Mesothelial cell of epicardium (in vitro differentiated cells): ENCODE measurements around the gene IGF1R. TPM values are rescaled to one million over a fixed set of nuclear protein-coding genes. Genes with fewer than 3 reads are reported as not detected.

Experiments
- DNase-seq, 2 experiments: peaks; one replicate each; pipeline ENCODE4 v3.0.0; 2021; ENCODE audit warnings: low spot score in 2 of 2; ENCODE audit not compliant: unreplicated experiment in 2 of 2
- H3K27ac Mint-ChIP-seq: 2 replicates; pipeline ENCODE4 v1.8.0; 2021; ENCODE audit warnings: mixed read lengths
- H3K27me3 Mint-ChIP-seq: 2 replicates; pipeline ENCODE4 v1.8.0; 2021; ENCODE audit warnings: low read depth, mixed read lengths
- H3K36me3 Mint-ChIP-seq: 2 replicates; pipeline ENCODE4 v1.8.0; 2021; ENCODE audit warnings: mixed read lengths
- H3K4me1 Mint-ChIP-seq: 2 replicates; pipeline ENCODE4 v1.8.0; 2021; ENCODE audit warnings: mixed read lengths
- H3K4me3 Mint-ChIP-seq: 2 replicates; pipeline ENCODE4 v1.8.0; 2021; ENCODE audit warnings: mild to moderate bottlenecking, moderate library complexity, mixed read lengths
- H3K9me3 Mint-ChIP-seq: 2 replicates; pipeline ENCODE4 v1.8.0; 2021; ENCODE audit warnings: mixed read lengths
- CTCF ChIP-seq: fragments of 200-600 bp; sonication (generic); IDR thresholded peaks from one replicate; pipeline ENCODE4 v1.5.0; 2021; ENCODE audit warnings: antibody characterized with exemption; ENCODE audit not compliant: unreplicated experiment
- total RNA-seq: library from RNA; stranded (reverse); gene quantifications from 3 replicates; pipeline ENCODE4 v1.2.1, GENCODE V29; 2021

Gene IGF1R
- total RNA-seq, 1 donor from 2014 or later, result 113 TPM

GRCh38 chr15:98927996-98928395 lies 279.7 kb downstream of the IGF1R start:
- peaks cover 22% of the 10 kb centered on the region for H3K4me1 Mint-ChIP-seq
- no peak for TF ChIP-seq CTCF
- H3K9me3 Mint-ChIP-seq, result no peaks in the 10 kb centered on the region
- no peak overlapping the region for H3K27ac Mint-ChIP-seq
- H3K36me3 Mint-ChIP-seq, result peaks cover 43% of the 10 kb centered on the region
- no peak for DNase-seq
- H3K4me3 Mint-ChIP-seq, result no peak overlapping the region
- H3K27me3 Mint-ChIP-seq, result no peaks in the 10 kb centered on the region

GRCh38 chr15:98930576-98930975 lies 282.2 kb downstream of the IGF1R start:
- Mint-ChIP-seq H3K9me3 (no peaks in the 10 kb centered on the region), H3K4me1 (peaks cover 22% of the 10 kb centered on the region), H3K4me3 (no peak overlapping the region), H3K36me3 (peaks cover 47% of the 10 kb centered on the region), H3K27me3 (no peaks in the 10 kb centered on the region), H3K27ac (peak overlapping the region; percentile 96)
- TF ChIP-seq CTCF, result no peak
- no peak for DNase-seq

GRCh38 chr15:98931004-98931403 lies 282.7 kb downstream of the IGF1R start:
- Mint-ChIP-seq H3K9me3 (no peaks in the 10 kb centered on the region), H3K4me1 (peaks cover 22% of the 10 kb centered on the region), H3K36me3 (peaks cover 48% of the 10 kb centered on the region), H3K4me3 (no peak overlapping the region), H3K27ac (peak overlapping the region; percentile 57), H3K27me3 (no peaks in the 10 kb centered on the region)
- no peak for TF ChIP-seq CTCF
- DNase-seq, result no peak

GRCh38 chr15:98933406-98933805 lies 285.1 kb downstream of the IGF1R start:
- no peaks in the 10 kb centered on the region for H3K9me3 Mint-ChIP-seq
- TF ChIP-seq CTCF, result no peak
- no peak for DNase-seq
- H3K27me3 Mint-ChIP-seq, result no peaks in the 10 kb centered on the region
- H3K4me1 Mint-ChIP-seq, result peaks cover 15% of the 10 kb centered on the region
- no peak overlapping the region for H3K4me3 Mint-ChIP-seq
- H3K27ac Mint-ChIP-seq, result no peak overlapping the region
- H3K36me3 Mint-ChIP-seq, result peaks cover 61% of the 10 kb centered on the region

GRCh38 chr15:98935736-98936135 lies 287.4 kb downstream of the IGF1R start:
- H3K4me3 Mint-ChIP-seq, result no peak overlapping the region
- H3K9me3 Mint-ChIP-seq, result no peaks in the 10 kb centered on the region
- TF ChIP-seq CTCF, result no peak
- DNase-seq, result no peak
- H3K36me3 Mint-ChIP-seq, result peaks cover 69% of the 10 kb centered on the region
- H3K27me3 Mint-ChIP-seq, result no peaks in the 10 kb centered on the region
- H3K4me1 Mint-ChIP-seq, result peaks cover 4% of the 10 kb centered on the region
- H3K27ac Mint-ChIP-seq, result no peak overlapping the region

- no peak for DNase-seq
- H3K9me3 Mint-ChIP-seq, result no peaks in the 10 kb centered on the region
- H3K4me3 Mint-ChIP-seq, result no peak overlapping the region
- H3K36me3 Mint-ChIP-seq, result peaks cover 61% of the 10 kb centered on the region
- no peak overlapping the region for H3K27ac Mint-ChIP-seq
- TF ChIP-seq CTCF, result no peak
- H3K4me1 Mint-ChIP-seq, result peaks cover 13% of the 10 kb centered on the region
- no peaks in the 10 kb centered on the region for H3K27me3 Mint-ChIP-seq
These were observed 289.2 kb downstream of the IGF1R start for GRCh38 chr15:98937413-98938104.
